DMS153 (cell line): ENCODE data around the gene CYTH1.
"Not testable (repeated sequence)": the region's sequence is repeated elsewhere in the genome, so short reads cannot be mapped to it uniquely, and the experiment has no call there.

Experiments
- DNase-seq: peaks from one replicate; lab custom pipeline; 2025; lab: John Stamatoyannopoulos, UW

The CYTH1 gene

DNA sequence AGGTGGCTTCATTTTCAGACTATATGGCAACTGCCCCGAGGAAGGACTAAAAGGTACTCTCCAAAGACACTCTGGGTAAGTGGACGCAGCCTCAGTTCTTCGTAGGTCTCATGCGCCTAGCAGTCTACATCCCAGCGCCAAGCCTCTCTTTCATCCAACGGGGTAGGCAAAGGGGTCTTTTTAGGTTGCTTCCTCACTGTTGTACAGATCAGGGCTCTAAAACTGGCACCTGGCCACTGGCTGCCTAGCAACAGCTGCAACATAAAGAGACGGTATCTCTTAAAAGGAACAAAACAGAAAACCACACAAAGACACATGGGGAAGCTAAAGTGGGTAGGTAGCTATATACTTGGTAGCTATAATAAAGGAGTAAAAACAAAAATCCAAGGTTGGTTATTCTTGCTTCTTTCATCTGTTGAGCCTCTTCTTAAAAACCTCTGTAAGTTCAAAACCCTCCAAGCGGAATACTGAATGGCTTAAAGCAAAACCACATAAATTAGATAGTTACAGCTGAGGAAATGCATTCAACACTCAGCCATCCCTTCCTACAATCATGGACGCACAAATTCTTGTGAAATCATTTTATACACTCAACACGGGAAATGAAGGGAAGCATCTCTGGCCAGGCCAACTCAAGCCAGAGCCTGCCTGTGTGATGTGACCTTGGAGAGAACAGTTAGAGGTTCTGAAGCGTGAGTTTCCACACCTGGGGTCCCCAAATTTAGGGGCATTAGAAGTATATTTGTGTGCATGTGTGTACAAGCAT lies 22.7 kb downstream of the CYTH1 start:
- DNase-seq = peak; percentile 67

DNA sequence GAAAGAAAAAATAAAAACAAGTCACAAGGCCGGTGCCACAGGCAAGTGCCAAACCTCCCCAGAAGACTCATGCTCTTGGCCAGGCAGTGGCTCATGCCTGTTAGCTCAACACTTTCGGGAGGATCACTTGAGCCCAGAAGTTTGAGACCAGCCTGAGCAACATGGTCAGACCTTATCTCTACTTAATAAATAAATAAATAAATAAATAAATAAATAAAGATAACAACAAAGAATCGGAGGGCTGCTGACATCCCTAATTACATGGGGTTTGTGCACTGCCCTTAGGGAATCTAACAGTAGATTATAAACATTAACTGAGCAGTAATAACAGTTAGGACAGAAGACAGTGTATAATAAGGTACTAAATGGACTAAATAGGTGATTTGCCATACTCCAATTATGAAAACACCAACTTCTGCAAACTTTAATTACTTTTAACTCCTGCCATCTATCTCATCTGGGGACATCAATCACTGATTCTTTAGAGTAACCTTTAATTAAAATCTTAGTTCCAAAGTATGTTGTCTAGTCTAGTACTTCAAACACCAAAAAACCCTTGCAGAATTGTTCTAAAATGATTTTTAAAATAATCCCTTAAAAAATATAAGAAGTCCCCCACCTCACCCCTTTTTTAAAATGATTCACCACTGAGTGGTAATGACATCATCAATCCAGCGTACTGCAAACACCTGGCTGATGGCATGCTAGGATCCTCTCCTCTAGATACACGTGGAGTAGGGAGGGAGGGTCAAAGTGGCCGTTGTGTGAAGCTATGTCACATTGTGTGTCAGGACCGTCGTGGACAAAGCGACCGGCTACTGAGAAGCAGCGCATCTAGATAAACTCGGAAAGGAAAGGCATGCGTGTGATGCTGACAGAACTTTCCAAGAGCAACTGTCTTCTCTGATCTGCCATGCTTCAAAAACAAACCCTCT lies 28.5 kb downstream of the CYTH1 start:
- DNase-seq = no peak

DNA sequence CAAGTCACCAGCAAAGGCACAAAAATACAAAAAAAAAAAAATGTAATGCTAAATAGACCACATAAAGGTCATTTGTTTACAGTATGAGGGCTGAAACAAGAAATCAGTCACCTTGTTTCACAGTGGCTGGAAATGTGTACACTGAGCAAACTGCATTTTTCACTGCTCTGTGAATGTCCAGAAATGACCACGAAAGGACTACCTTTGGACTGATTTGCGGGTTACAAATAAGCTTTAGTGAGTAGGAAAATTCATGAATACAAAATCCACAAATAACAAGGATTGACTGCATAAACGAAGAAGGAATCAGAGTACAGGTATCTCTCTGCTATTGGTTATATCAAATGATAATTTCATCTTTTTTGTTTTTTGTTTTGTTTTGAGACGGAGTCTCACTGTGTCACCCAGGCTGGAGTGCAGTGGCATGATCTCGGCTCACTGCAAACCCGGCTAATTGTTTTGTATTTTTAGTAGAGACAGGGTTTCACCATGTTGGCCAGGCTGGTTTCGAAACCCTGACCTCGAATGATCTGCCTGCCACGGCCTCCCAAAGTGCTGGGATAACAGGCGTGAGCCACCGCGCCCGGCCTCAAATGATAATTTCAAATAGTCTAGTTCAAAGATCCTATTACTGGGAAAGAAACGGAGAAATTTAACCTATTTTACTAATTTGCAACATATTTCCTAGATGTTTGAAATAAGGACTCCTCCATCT lies 30.5 kb downstream of the CYTH1 start:
- DNase-seq = no peak

DNA sequence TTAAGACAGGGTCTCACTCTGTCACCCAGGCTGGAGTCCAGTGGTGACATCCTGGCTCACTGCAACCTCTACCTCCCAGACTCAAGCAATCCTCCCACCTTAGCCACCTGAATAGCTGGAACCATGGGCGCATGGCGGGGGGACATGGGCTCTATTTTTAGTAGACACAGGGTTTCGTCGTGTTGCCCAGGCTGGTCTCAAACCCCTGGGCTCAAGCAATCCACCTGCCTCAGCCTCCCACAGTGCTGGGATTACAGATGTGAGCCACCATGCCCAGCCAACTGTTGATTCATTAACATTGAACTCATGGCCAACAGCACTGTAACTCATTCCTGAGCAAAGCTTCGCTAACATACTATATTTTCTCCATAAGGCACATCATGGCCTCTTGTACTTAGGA lies 31.1 kb downstream of the CYTH1 start:
- not testable (repeated sequence) for DNase-seq

DNA sequence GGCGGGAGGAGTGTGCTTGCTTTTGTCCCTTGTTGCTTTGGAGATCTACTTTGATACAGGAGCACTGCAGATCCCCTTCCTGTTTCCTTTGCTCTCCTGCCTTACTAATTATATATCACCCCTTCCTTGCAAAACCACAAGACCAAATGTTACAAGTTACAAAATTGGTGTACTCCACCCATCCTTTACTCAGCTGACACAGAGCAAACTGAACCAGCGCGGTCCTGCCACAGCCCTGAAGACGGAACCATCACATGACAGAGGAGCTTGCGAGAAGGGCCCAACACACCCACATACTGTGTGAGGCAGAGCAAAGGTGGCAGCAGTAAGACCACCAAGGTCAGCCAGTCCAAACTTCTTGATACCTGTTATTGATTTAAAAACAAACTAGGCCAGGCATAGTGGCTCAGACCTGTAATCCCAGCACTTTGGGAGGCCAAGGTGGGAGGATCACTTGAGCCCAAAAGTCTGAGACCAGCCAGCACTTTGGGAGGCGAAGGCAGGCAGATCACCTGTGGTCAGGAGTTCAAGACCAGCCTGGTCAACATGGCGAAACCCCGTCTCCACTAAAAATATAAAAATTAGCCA lies 33.2 kb downstream of the CYTH1 start:
- DNase-seq = peak; percentile 44

DNA sequence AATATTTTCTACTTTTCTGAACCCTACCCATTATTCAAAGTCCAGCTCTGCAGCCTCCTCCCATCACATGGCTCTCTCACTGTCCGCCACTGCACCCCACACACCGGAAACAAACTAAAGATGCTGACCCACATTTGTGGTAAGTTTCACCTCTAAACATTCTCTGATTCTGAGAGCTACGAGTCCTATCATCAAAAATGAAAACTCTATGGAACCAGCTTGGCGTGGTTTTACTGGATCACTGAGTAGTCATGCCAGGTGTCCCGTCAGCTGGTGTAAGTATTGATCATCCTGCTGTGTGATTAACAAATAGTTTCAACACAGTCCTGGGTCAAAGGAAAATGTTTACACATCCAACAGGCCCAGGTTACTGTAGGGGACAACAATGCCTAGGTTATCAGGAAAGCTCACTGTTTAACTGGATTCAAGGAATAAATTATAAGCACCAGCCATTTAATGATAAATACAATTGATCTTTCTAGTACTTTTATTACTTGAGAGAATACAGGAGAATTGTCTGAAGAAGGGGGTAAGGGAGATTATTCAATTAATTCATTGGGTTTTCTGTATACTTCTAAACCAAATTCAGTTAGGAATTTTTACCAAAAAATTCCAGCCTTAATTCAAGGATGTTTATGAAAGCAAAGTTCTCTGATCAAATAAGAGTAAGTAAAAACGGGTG lies 33.9 kb downstream of the CYTH1 start:
- no peak for DNase-seq

DNA sequence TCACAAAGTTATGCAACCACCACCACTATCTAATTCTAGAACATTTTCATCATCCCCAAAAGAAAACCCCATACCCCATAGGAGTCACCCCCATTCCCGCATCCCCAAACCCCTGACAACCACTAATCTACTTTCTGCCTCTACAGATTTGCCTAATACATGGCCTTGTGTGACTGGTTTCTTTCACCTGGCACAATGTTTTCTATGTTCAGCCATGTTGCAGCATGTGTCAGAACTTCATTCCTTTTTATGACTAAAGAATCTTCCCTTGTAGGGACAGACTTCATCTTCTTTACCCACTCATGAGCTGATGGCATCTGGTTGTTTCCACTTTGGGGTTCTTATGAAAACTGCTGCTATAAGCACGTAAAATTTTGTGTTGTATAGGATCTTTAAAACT lies 34.6 kb downstream of the CYTH1 start:
- no peak for DNase-seq

DNA sequence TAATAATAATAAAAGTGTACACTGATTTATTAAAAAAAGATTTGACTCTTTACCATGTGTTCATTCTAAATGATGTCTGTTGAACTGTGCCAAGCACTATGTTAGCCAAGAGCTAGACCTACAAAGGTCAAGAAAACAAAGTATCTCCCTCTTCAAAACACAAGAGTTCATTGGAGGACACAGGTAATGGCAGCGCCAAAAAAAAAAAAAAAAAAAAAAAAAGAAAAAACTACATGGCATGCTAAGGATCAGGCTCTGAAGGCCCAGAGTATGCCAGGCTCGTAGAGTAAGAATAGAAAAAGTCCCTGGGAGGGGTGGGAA lies 35.2 kb downstream of the CYTH1 start:
- no peak for DNase-seq

DNA sequence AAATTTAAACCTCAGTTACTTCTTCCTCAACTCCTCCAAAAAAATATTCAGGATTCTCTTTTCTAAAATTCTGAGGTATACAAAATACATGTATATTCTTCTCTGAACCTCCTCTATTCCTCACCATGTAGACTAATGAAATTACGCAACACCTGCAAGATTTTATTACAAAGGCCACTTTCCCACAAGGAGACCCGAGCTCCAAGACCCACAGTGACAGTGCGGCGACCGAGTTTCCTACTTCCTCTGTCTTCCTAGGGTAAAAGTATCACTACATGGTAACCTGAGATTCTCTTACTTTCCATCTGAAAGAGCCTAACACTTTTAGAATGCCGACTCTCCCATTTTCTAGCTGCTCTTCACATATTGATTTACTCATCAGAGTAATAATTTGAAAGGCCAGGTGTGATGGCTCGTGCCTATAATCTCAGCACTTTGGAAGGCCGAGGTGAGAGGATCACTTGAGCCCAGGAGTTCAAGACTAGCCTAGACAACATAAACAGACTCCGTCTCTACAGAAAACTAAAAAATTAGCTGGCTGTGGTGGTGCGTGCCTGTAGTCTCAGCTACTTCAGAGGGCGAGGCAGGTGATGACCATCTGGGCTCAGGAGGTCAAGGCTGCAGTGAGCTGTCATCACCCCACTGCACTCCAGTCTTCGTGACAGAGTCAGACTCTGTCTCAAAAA lies 35.7 kb downstream of the CYTH1 start:
- no peak for DNase-seq

DNA sequence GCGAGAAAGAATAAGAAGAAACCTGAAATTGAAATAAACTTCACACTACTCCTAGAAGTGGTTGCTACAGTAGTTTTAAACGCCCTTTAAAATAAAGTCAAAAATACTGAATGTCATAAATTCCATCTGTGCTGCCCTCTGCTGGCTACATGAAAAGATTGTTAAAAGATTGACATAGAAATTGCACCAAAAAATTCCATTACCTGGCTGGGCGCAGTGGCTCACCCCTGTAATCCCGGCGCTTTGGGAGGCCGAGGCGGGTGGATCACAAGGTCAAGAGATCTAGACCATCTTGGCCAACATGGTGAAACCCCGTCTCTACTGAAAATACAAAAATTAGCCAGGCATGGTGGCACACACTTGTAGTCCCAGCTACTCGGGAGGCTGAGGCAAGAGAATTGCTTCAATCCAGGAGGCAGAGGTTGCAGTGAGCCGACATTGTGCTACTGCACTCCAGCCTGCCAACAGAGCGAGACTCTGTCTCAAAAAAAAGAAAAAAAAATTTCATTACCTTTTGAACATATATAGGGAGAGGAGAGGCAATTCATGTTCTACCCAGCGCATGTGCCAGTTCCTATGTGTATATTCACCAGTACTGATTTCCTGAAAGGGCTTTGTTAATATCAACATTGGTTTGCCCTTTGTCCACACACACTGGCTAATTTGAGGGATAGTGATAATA lies 36.5 kb downstream of the CYTH1 start:
- peak; percentile 29 for DNase-seq

DNA sequence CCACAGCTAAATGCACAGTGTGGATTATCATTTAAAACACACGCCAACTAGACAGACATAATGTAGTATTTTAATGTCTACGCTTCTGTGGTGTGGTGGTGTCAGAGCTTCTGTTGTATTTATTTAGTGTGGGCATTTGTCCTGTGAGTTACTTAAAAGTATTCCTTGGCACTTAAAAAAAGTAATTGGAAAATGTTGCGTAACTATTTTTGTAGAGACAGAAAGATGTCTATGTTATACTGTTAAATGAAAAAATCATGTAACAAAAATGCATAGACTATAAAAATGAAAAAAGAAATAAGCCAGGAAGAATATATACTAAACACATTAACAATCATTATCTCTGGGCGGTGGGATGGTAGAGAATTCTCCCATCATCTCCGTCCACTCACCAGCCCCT lies 39.2 kb downstream of the CYTH1 start:
- no peak for DNase-seq

DNA sequence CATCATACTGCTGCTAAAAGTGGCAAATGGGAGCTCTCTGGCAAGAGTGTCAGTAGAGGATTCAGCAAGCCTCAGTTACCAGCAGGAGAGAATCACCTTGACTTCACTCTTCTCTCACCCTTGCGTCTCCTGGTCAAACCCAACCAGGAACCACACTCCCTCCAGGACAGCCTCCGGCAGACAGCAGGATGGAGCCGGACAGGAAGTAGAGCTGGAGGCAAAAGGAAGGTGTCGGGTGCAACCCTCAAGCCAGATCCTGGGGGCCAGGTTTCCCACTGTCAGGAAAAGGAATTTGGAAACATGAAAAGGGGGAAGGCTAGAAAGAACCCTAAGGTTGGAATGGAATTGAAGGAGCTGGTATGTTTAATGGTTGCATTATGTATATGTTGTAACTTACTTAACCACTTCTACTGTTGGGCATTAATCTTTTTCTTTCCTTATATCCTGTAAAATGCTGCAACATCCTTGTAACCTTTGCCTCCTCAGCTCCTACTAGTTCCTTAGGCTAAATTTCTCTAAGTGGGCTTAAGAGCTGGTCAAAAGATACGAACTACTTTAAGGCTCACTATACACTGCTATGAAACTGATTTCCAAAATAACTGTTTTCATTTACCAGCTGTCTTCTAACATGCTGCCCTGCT lies 40.3 kb downstream of the CYTH1 start:
- no peak for DNase-seq

DNA sequence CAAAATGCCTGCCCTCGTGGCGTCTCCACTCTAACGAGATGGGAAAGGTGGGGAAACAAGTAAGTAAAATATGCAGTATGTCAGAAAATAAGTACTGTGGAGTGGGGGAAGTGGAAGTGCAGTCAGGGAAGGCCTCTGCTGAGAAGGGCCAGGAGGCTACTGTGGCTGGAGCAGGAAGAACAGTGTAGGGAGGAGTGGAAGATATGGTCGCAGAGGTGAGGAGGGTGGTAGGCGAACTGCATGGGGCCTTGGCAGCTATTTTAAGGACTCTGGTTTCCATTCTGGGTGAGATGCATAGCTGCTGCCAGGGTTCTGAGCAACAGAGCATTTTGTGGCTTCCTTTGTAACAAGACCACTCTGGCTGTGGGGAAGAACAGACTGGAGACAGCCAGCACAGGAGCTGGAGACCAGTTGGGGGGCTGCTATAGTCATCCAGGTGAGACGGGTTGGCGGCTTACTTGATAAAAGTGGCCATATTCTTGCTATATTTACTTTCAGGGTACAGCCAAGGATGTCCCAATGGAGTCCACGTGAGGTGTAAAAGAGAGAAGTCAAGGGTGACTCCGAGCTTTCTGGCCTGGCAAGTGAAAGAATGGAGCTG lies 42.6 kb downstream of the CYTH1 start:
- no peak for DNase-seq

DNA sequence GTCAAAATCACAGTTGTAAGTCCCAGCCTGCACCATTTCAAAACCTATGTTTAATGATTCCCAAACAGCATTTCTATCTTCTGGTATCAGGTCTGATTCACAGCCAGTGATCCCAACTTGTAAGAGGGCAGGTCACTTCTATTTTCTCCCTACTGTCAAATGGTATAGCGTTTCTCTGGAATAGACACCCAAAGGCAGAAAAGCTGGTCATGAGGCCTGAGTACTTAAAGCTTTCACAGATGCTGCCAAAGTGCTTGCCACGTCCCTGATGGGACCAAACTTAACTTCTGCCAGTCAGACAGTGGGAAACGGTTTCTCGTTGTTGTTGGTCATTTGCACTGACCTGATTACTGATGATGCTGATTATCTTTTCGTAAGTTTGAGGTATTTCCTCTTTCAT lies 43.4 kb downstream of the CYTH1 start:
- no peak for DNase-seq

DNA sequence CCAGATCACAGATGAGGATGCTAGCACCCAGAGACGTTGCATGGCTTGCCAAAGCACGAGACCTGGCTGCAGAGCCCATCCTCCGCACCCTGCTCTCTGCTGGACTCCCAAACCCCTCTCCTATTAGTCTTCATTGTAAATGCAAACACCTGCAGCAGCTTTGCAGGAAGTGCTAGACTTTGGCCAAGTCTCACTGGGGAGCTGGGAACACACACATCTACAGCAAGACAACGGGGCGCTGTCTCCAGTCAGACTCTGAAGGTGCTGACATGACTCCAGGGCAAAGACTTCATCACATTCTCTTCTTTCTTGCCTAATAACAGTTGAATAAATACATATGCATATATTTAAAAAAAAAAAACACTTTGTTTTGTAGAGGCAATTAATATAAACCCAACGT lies 43.8 kb downstream of the CYTH1 start:
- no peak for DNase-seq

DNA sequence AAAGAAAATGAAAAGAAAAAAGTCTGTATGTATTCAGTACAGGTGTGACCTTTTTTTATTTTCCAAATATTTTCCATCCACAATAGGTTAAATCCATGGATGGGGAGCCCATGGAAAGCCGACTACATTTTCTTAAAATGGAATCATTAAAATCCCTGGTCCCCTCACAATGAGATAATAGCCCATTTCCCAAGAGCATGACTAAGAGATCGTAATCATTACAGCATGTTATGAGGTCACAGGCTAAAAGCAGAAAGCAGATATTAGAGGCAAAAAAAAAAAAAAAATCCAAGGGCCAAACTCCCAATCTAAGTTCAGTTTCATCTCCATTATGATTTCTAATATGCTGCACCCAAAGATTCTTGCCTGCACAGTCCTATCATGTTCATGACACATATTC lies 44.7 kb downstream of the CYTH1 start:
- DNase-seq = no peak

DNA sequence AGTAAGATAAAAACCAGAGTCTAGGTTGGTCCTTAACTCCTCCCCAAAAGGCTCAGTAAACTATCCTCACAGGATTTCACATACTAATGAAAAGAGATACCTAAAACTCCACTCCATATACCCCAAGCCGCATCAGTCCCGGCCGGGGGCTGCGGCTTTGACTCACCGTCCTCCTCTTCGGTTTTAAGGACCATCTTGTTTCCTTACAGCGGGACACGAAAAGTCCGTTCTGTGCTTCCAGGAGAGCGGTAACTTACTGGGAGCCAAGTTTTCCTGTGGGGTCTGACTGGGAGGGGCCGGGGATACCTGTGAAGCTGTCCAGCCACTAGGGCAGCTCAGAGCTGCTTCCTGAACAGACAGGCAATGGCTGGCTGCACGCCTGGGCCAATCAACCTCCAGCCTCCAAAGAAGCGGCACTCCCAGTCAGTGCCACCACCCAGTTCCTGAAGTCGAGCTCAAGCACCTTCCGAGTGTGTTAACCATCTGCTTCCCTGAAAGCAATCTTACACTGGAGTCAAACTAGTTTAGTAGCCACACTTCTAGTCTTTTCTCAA lies 45.5 kb downstream of the CYTH1 start:
- peak; percentile 60 for DNase-seq

DNA sequence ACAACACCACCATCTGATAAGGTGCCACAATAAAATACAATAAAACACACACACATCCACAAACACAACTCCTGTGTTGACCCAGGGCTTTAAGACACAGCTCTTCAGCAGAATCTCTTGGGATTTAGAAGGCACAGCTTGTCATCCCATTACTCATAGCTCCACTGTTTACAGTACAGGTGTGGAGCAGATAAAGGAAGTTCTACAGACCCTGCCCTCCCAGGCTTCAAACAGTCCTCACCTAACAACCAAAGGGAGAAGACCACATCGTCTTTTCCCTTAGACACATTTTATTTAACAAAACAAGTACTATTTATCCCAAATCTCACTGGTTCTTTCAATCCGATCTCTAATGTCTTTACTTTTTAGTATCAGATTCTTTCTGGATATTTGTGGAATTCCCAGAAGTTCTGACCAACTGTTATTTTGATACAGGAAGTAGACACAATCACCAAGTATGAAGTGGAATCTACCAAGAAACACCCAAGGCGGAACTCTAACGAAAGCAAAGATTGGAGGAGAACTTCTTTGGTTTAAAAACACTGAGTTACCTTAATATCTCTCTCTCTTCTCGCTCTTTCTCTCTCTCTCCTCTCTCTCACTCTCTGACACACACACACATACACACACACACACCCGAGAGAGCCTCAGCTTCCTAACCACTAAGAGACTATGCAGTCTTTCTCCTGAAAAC lies 46.1 kb downstream of the CYTH1 start:
- DNase-seq = peak; percentile 67
